NCI-H2107 (cell line): ENCODE measurements around the gene PFKFB3.

Experiments
- DNase-seq: peaks from one replicate; lab custom pipeline; 2025; lab: John Stamatoyannopoulos, UW

The PFKFB3 gene

DNA sequence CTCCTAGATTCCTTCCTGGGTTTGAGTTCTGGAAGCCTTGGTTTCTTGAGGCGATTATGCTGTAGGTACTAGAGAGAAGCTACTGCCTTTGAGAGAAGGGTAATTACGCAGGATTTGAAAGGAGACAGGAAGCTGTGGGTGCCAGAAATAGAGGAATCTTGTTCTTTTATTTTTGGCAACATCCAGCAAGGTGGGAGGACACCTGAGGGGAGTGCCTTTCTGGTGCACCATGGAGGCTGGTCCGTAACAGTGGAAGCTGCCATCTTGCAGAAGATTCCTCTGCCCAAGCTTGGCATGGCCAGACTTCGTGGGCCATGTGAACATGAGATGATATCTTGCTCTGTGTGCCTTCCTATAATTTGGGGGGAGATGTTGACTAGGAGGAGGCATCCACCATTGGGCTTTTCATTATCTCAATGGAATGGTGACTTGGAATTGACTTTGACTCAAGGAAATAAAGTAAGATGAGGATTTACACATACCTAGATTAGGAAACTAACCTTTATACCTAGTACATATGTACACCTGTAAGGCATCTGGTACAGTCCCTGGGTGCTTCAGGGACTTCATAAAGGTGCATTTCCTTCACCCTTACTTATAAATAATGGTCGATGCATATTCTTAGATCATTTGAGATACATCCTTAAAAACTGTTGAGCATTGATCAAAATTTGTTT lies 98.2 kb downstream of the PFKFB3 start:
- no peak for DNase-seq

DNA sequence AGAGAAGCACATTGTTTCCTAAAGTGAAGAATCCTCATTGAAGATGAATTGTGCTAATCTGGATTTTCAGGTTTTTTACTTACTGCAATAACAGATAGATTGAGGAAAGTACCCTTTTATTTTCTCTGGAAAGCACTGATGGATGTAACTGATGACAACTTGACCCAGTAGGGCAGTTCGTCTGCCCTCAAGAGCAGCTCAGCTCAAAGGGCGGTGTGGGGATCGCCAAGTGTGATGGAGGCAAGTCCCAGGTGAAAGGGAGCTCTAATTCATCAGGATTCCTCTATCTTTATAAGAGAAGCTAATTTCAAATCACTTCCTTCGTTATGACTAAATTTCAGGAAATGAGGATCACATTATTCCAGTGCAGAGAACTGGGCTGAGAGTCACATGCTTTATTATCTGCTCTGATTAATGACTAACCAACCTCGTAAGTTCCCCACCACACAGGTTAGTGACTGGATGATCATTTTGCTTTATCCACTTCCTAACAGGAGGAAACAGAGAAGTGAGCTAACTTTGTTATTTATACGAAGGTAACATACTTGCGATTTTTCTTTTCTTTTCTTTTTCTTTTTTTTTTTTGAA lies 98.8 kb downstream of the PFKFB3 start:
- no peak for DNase-seq
